Stimulated activated CD4-positive, alpha-beta T cell treated with anti-CD3 and anti-CD28 coated beads, Interleukin-2, amount 100 ng/mL, for 24 hours (primary cell): ENCODE measurements around the gene ACBD3.

Experiments
- DNase-seq, 2 donors: peaks; one replicate each; pipeline ENCODE4 v3.0.0-alpha.2; 2020

Gene ACBD3

GRCh38 chr1:226110249-226111097 is 76.1 kb downstream of the ACBD3 start:
- peak; percentile 60 to 75 for DNase-seq

GRCh38 chr1:226109829-226110248 is 76.7 kb downstream of the ACBD3 start:
- peak; percentile 80 to 87 for DNase-seq

- no peak for DNase-seq
Observed at GRCh38 chr1:226108935-226109828, 77.4 kb downstream of the ACBD3 start.

DNA sequence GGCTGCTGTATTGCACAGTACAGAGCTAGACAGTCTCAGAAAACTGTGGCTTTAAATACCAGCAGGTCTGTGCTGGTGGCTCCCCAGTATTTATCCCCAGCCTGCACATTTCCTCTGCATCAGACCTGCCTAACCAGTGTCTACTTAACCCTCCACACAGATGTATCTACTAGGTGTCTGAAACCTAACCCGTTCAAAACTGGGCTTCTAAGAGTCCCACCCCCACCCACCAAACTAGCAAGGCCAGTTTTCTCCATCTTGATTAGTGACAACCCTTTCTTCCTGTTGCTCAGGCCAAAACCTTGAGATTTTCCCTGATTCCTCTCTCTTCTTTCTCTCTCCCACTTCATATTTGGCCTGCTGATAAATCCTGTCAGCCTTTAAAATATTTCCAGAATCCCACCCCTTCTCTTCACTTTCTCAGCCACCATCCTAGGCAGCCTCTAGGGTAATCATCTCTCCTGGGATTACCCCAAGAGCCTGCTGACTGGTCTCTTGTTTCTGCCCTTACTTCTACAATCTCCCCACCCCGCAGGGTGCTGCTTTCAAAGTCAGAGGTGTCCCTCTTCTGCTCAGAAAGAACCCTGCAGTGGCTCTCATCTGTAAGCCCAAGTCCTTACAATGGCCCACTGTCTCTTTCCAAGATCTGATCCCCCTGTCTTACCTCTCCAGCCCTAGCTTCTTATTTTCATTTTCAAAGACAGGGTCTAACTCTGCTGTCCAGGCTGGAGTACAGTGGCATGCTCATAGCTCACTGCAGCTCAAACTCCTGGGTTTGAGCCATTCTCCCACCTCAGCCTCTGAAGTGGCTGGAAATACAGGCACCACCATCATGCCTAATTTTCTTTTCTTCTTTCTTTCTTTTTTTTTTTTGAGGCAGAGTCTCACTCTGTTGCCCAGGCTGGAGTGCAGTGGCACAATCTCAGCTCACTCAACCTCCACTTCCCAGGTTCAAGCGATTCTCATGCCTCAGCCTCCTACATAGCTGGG is 78.8 kb downstream of the ACBD3 start:
- DNase-seq = no peak

- DNase-seq = no peak
Observed at GRCh38 chr1:226104671-226105121, 81.8 kb downstream of the ACBD3 start.

DNA sequence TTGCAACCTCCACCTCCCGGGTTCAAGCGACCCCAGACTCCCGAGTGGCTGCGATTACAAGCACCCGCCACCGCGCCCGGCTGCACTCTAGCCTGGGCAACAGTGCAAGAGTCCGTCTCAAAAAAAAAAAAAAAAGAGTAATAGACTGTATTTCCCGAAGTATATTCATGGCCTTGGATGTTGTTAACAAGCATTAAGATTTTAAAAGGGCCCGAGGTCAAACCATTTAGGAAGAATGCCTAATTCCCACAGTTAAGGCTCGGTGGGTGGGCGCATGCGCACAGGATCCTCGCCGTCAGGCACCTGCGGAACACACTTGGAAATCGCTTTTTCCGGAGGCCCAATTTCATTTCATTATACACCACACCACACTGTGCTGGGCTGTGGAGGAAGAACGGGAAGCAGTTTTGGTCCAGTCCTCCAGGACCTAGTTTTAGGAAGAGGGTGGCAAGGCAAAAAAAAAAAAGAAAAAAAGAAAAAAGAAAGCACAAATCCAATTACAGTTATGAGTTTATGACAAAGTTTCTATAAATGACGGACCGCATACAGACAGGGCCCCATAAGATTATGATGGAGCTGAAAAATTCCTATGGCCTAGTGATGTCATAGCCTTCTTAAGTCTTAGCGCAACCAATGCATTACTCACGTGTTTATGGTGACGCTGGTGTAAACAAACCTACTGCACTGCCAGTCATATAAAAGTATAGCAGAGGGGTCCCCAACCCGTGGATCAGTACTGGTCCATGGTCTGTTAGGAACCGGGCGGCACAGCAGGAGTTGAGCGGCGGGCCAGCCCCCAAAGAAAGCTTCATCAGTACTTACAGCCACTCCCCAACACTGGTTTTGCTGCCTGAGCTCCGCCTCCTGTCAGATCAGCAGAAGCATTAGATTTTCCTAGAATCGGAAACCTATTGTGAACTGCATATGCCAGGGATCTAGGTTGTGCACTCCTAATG is 85.8 kb downstream of the ACBD3 start:
- DNase-seq = peak; percentile 51 to 63

- no peak for DNase-seq
Observed at GRCh38 chr1:226098870-226099835, 87.4 kb downstream of the ACBD3 start.

- DNase-seq = no peak
Observed at GRCh38 chr1:226097866-226098625, 88.5 kb downstream of the ACBD3 start.

DNA sequence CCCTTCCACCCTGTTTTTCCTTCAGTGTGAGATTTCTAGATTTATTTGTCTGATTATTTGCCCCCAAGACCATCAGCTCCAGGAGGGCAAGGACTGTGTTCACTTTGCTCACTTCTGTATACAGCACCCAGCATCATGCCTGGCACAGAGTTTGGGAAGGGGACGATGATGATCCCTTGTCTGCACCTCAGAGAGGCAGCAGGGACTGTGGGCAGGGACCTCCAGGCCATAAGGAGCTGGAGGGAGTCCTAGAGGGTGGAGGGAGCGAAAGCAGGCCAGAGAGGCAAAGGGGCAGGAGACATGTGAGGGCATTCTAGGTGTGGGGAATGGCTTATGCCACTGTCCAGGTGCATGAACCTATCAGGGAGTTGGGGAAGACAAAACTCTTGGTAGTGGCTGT is 91.3 kb downstream of the ACBD3 start:
- DNase-seq = no peak
